Neural cell (in vitro differentiated cells): Measurements from ENCODE around the gene ARL4A.

Experiments used
- CTCF ChIP-seq: fragments of 450-650 bp; IDR thresholded peaks from 2 replicates; pipeline ENCODE4 v1.5.1; 2014; ENCODE audit warnings: antibody characterized with exemption, mild to moderate bottlenecking, moderate library complexity; ENCODE audit not compliant: poor library complexity, severe bottlenecking
- EZH2 ChIP-seq: fragments of 200-600, 300-800 bp; shearing (Covaris generic), sonication (generic); IDR thresholded peaks from 2 replicates; pipeline ENCODE4 v1.6.1; 2014; ENCODE audit warnings: antibody characterized with exemption, low read length, borderline replicate concordance, mild to moderate bottlenecking; ENCODE audit not compliant: insufficient read depth, poor library complexity, severe bottlenecking
- RAD21 ChIP-seq: fragments of 450-650 bp; conservative IDR thresholded peaks from 2 replicates; pipeline ENCODE4 v1.6.1; 2014; ENCODE audit warnings: antibody characterized with exemption, mild to moderate bottlenecking, moderate library complexity
- REST ChIP-seq: IDR thresholded peaks from 2 replicates; pipeline ENCODE4 v1.6.1; 2012; ENCODE audit warnings: borderline replicate concordance
- SMC3 ChIP-seq: fragments of 450-650 bp; conservative IDR thresholded peaks from 2 replicates; pipeline ENCODE4 v1.6.1; 2014; ENCODE audit warnings: antibody characterized with exemption, mild to moderate bottlenecking, moderate library complexity; ENCODE audit not compliant: poor library complexity
- TAF1 ChIP-seq: IDR thresholded peaks from 2 replicates; pipeline ENCODE4 v1.6.1; 2012; ENCODE audit warnings: low read depth

GRCh38 chr7:12643644-12644043, 43.8 kb upstream of the ARL4A start:
- TF ChIP-seq REST (no peak), CTCF (no peak), EZH2 (no peak), TAF1 (no peak), SMC3 (no peak), RAD21 (no peak)
